ENCODE measurements around the gene KRT72. TPM values are rescaled to one million over a fixed set of nuclear protein-coding genes. Genes with fewer than 3 reads are reported as not detected.
A peak's percentile ranks its signal among the peaks of the same experiment; 100 is the strongest.

The KRT72 gene
- total and polyA plus RNA-seq, 5 donors from 2014 or later: 0.13 to 1.3 TPM; not detected in 3

GRCh38 chr12:52575256-52575655 is 26.0 kb downstream of the KRT72 start:
- Histone ChIP-seq H3K9me3 (ENCODE audit: control insufficient read depth in 2 of 2, low read length in 2 of 2) (no peaks in the 10 kb centered on the region), H3K4me1 (ENCODE audit: control insufficient read depth, insufficient read depth, low read length, poor library complexity, severe bottlenecking) (no peaks in the 10 kb centered on the region), H3K27ac (ENCODE audit: insufficient read depth, low read length, poor library complexity, severe bottlenecking) (no peak overlapping the region), H3K36me3 (ENCODE audit: control insufficient read depth, insufficient read depth, low read length) (no peaks in the 10 kb centered on the region), H3K4me3 (ENCODE audit: low read depth, low read length) (no peak overlapping the region), H3K27me3 (ENCODE audit: control insufficient read depth, insufficient read depth, low read length) (no peaks in the 10 kb centered on the region)
- ATAC-seq (ENCODE audit: low read depth in 2 of 2): no peak
- Mint-ChIP-seq H3K4me3 (no peak overlapping the region), H3K4me1 (no peaks in the 10 kb centered on the region), H3K27ac (no peak overlapping the region), H3K9me3 (no peaks in the 10 kb centered on the region), H3K36me3 (no peaks in the 10 kb centered on the region), H3K27me3 (peaks cover 11% of the 10 kb centered on the region)
- no peak for DNase-seq

DNA sequence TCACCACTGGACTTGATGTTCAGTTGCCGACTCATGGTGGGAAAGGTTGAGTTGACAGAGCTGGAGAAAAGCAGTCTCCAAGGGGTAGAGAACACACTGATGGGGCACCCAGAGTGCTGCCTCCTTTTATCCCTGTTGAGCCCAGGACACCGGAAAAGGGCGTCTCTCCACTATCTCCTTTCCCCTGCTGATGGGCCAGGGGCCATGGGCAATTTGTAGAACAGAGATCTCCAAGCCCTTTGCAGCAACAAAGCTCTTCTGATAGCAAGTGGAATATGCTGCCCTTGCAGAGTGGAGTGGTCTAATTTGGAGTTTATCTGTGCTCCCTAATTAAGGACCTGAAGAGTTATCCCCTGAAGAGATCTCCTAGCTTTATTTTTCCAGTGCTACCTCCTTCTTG is 27.5 kb downstream of the KRT72 start, which contains the start of gene KRT74:
KRT74 (minus strand) TSS at position 101 of the 400 bp plus-strand sequence; CDS start at position 35, 66 bp downstream.
- Histone ChIP-seq H3K4me1 (ENCODE audit: control insufficient read depth, insufficient read depth, low read length, poor library complexity, severe bottlenecking) (no peaks in the 10 kb centered on the region), H3K9me3 (ENCODE audit: control insufficient read depth in 2 of 2, low read length in 2 of 2) (no peaks in the 10 kb centered on the region), H3K36me3 (ENCODE audit: control insufficient read depth, insufficient read depth, low read length) (no peaks in the 10 kb centered on the region), H3K4me3 (ENCODE audit: low read depth, low read length) (no peak within 1 kb of the TSS), H3K27ac (ENCODE audit: insufficient read depth, low read length, poor library complexity, severe bottlenecking) (no peak within 1 kb of the TSS), H3K27me3 (ENCODE audit: control insufficient read depth, insufficient read depth, low read length) (no peaks in the 10 kb centered on the region)
- H3K27me3 Mint-ChIP-seq: peaks cover 11% of the 10 kb centered on the region
- no peak within 1 kb of the TSS for H3K4me3 Mint-ChIP-seq
- DNase-seq (no peak), ATAC-seq (ENCODE audit: low read depth in 2 of 2) (no peak)
- H3K4me1 Mint-ChIP-seq: no peaks in the 10 kb centered on the region
- no peak within 1 kb of the TSS for H3K27ac Mint-ChIP-seq
- no peaks in the 10 kb centered on the region for H3K36me3 Mint-ChIP-seq
- no peaks in the 10 kb centered on the region for H3K9me3 Mint-ChIP-seq

DNA sequence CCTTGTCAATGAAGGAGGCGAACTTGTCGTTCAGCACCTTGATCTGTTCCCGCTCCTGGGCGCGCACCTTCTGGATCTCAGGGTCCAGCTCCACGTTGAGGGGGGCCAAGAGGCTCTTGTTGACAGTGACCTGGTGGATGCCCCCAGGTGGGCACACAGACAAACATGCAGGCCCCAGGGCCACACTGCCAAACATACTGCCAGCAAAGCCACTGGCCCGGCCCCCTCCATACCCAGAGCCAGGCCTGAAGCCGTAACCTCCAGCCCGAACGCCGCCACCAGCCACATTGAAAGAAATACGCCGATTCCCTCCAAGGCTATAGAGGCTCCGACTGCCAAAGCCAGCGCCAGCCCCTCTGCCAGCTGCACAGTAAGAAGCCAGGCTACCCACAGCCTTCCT is 28.0 kb downstream of the KRT72 start:
- H3K4me3 Mint-ChIP-seq: no peak overlapping the region
- Histone ChIP-seq H3K4me3 (ENCODE audit: low read depth, low read length) (no peak overlapping the region), H3K27ac (ENCODE audit: insufficient read depth, low read length, poor library complexity, severe bottlenecking) (no peak overlapping the region), H3K36me3 (ENCODE audit: control insufficient read depth, insufficient read depth, low read length) (no peaks in the 10 kb centered on the region), H3K4me1 (ENCODE audit: control insufficient read depth, insufficient read depth, low read length, poor library complexity, severe bottlenecking) (no peaks in the 10 kb centered on the region), H3K9me3 (ENCODE audit: control insufficient read depth in 2 of 2, low read length in 2 of 2) (no peaks in the 10 kb centered on the region), H3K27me3 (ENCODE audit: control insufficient read depth, insufficient read depth, low read length) (no peaks in the 10 kb centered on the region)
- ATAC-seq (ENCODE audit: low read depth in 2 of 2): no peak
- peaks cover 11% of the 10 kb centered on the region for H3K27me3 Mint-ChIP-seq
- DNase-seq: no peak
- H3K9me3 Mint-ChIP-seq: no peaks in the 10 kb centered on the region
- no peak overlapping the region for H3K27ac Mint-ChIP-seq
- no peaks in the 10 kb centered on the region for H3K4me1 Mint-ChIP-seq
- no peaks in the 10 kb centered on the region for H3K36me3 Mint-ChIP-seq

DNA sequence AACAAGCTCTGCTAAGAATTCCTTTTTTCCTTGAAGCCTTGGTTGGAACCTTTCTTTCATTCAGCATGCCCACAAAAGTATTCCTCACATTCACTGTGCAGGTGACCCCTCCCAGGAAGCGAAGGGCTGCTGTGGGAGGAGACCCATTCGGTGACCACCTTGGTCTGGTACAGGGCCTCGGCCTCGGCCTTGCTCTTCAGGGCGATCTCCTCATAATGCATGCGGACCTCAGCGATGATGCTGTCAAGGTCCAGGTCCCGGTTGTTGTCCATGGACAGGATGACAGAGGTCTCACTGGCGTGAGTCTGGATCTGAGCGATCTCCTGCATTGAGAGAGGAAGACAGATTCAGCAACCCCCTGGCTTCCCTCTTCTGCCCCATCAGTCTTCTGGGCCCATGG is 30.8 kb downstream of the KRT72 start:
- DNase-seq (no peak), ATAC-seq (ENCODE audit: low read depth in 2 of 2) (no peak)
- Mint-ChIP-seq H3K4me3 (no peak overlapping the region), H3K36me3 (no peaks in the 10 kb centered on the region), H3K27me3 (peaks cover 11% of the 10 kb centered on the region), H3K27ac (no peak overlapping the region), H3K9me3 (peaks cover 0 to under 1% (median 0%) of the 10 kb centered on the region in 7 donors), H3K4me1 (no peaks in the 10 kb centered on the region)
- Histone ChIP-seq H3K36me3 (ENCODE audit: control insufficient read depth, insufficient read depth, low read length) (no peaks in the 10 kb centered on the region), H3K27ac (ENCODE audit: insufficient read depth, low read length, poor library complexity, severe bottlenecking) (no peak overlapping the region), H3K9me3 (ENCODE audit: control insufficient read depth in 2 of 2, low read length in 2 of 2) (no peaks in the 10 kb centered on the region), H3K27me3 (ENCODE audit: control insufficient read depth, insufficient read depth, low read length) (peaks cover 7% of the 10 kb centered on the region), H3K4me3 (ENCODE audit: low read depth, low read length) (no peak overlapping the region), H3K4me1 (ENCODE audit: control insufficient read depth, insufficient read depth, low read length, poor library complexity, severe bottlenecking) (no peaks in the 10 kb centered on the region)

- peak overlapping the region in 1 of 3 donors; percentile 5 for H3K27ac Mint-ChIP-seq
- peaks cover 7% of the 10 kb centered on the region for H3K27me3 ChIP-seq (ENCODE audit: control insufficient read depth, insufficient read depth, low read length)
- no peaks in the 10 kb centered on the region for H3K36me3 ChIP-seq (ENCODE audit: control insufficient read depth, insufficient read depth, low read length)
- H3K27ac ChIP-seq (ENCODE audit: insufficient read depth, low read length, poor library complexity, severe bottlenecking): no peak overlapping the region
- ATAC-seq (ENCODE audit: low read depth in 2 of 2) (no peak), DNase-seq (no peak)
- peaks cover 0 to 5% (median 0%) of the 10 kb centered on the region in 7 donors for H3K9me3 Mint-ChIP-seq
- H3K27me3 Mint-ChIP-seq: peaks cover 25% of the 10 kb centered on the region
- no peaks in the 10 kb centered on the region for H3K36me3 Mint-ChIP-seq
- H3K4me3 ChIP-seq (ENCODE audit: low read depth, low read length): no peak overlapping the region
- no peaks in the 10 kb centered on the region for H3K4me1 ChIP-seq (ENCODE audit: control insufficient read depth, insufficient read depth, low read length, poor library complexity, severe bottlenecking)
- no peak overlapping the region for H3K4me3 Mint-ChIP-seq
- H3K4me1 Mint-ChIP-seq: no peaks in the 10 kb centered on the region
- H3K9me3 ChIP-seq (ENCODE audit: control insufficient read depth in 2 of 2, low read length in 2 of 2): no peaks in the 10 kb centered on the region
These were observed 33.2 kb downstream of the KRT72 start for GRCh38 chr12:52568111-52568510.

- Mint-ChIP-seq H3K9me3 (peaks cover 0 to 5% (median 0%) of the 10 kb centered on the region in 7 donors), H3K4me1 (no peaks in the 10 kb centered on the region), H3K4me3 (no peak overlapping the region), H3K27me3 (peaks cover 20% of the 10 kb centered on the region), H3K36me3 (no peaks in the 10 kb centered on the region), H3K27ac (no peak overlapping the region)
- no peaks in the 10 kb centered on the region for H3K9me3 ChIP-seq (ENCODE audit: control insufficient read depth in 2 of 2, low read length in 2 of 2)
- no peaks in the 10 kb centered on the region for H3K36me3 ChIP-seq (ENCODE audit: control insufficient read depth, insufficient read depth, low read length)
- peaks cover 7% of the 10 kb centered on the region for H3K27me3 ChIP-seq (ENCODE audit: control insufficient read depth, insufficient read depth, low read length)
- H3K4me1 ChIP-seq (ENCODE audit: control insufficient read depth, insufficient read depth, low read length, poor library complexity, severe bottlenecking): no peaks in the 10 kb centered on the region
- no peak overlapping the region for H3K4me3 ChIP-seq (ENCODE audit: low read depth, low read length)
- no peak for ATAC-seq (ENCODE audit: low read depth in 2 of 2)
- H3K27ac ChIP-seq (ENCODE audit: insufficient read depth, low read length, poor library complexity, severe bottlenecking): no peak overlapping the region
- no peak for DNase-seq
These were observed 34.4 kb downstream of the KRT72 start for GRCh38 chr12:52566847-52567291.

DNA sequence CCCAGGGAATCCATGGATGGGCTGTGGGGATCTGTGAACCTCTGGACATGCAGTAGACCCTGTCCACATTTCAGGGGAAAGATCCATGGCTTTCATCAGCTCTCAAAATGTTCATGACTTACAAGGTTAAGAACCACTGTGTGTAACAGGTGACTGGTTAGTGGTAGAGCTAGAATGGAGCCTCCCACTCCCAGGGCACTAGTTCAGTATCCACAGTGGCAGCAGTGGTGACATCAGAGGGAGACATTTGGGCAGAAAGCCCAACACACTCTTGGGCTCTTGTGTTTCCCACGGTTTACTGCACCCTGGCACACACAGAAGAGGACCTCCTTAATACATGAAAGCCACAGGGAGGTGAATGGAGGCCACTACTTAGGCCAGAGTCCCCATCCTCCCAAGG is 36.7 kb downstream of the KRT72 start:
- H3K9me3 Mint-ChIP-seq: peaks cover 0 to 5% (median 0%) of the 10 kb centered on the region in 7 donors

DNA sequence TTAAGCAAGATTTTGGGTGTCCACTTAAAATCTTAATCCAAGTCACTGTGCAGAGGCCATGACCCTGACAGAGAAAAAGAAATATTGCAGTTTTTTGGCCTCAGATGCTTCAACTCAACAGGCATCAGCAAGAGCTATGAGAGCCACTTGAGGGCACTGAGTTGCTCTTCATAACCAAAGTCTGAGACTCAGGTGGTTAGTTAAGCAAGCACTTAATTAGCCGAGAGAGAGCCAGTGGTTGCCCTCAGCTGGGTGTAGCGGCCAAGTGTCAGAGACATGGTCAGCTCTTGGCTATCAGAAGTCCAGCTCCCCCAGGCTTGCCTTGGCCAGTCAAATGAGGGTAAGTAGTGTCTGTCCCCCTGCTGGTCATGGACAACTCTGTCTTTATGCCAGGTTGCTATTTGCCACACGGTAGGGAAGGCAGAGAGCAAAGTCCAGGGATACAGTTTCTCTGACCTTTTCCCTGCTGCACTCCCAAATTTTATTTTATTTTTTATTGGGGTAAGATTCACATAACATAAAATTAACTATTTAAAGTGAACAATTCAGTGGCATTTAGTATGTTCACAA is 39.3 kb downstream of the KRT72 start:
- Mint-ChIP-seq H3K36me3 (no peaks in the 10 kb centered on the region), H3K4me3 (no peak overlapping the region), H3K27me3 (peaks cover 28% of the 10 kb centered on the region), H3K27ac (no peak overlapping the region), H3K4me1 (no peaks in the 10 kb centered on the region), H3K9me3 (peaks cover 0 to 5% (median 0%) of the 10 kb centered on the region in 7 donors)
- no peak for ATAC-seq (ENCODE audit: low read depth in 2 of 2)
- Histone ChIP-seq H3K36me3 (ENCODE audit: control insufficient read depth, insufficient read depth, low read length) (no peaks in the 10 kb centered on the region), H3K27me3 (ENCODE audit: control insufficient read depth, insufficient read depth, low read length) (peaks cover 7% of the 10 kb centered on the region), H3K9me3 (ENCODE audit: control insufficient read depth in 2 of 2, low read length in 2 of 2) (no peaks in the 10 kb centered on the region), H3K4me3 (ENCODE audit: low read depth, low read length) (no peak overlapping the region), H3K27ac (ENCODE audit: insufficient read depth, low read length, poor library complexity, severe bottlenecking) (no peak overlapping the region), H3K4me1 (ENCODE audit: control insufficient read depth, insufficient read depth, low read length, poor library complexity, severe bottlenecking) (no peaks in the 10 kb centered on the region)
- DNase-seq: no peak

More for the DNA sequence above, 36.7 kb downstream of the KRT72 start:
- H3K9me3 ChIP-seq (ENCODE audit: control insufficient read depth in 2 of 2, low read length in 2 of 2): no peaks in the 10 kb centered on the region
- no peak overlapping the region for H3K27ac ChIP-seq (ENCODE audit: insufficient read depth, low read length, poor library complexity, severe bottlenecking)
- Mint-ChIP-seq H3K27me3 (peaks cover 28% of the 10 kb centered on the region), H3K36me3 (no peaks in the 10 kb centered on the region), H3K4me3 (no peak overlapping the region), H3K4me1 (no peaks in the 10 kb centered on the region), H3K27ac (no peak overlapping the region)
- H3K27me3 ChIP-seq (ENCODE audit: control insufficient read depth, insufficient read depth, low read length): peaks cover 7% of the 10 kb centered on the region
- H3K36me3 ChIP-seq (ENCODE audit: control insufficient read depth, insufficient read depth, low read length): no peaks in the 10 kb centered on the region
- no peak overlapping the region for H3K4me3 ChIP-seq (ENCODE audit: low read depth, low read length)
- ATAC-seq (ENCODE audit: low read depth in 2 of 2) (no peak), DNase-seq (no peak)
- no peaks in the 10 kb centered on the region for H3K4me1 ChIP-seq (ENCODE audit: control insufficient read depth, insufficient read depth, low read length, poor library complexity, severe bottlenecking)
